Left lung (tissue), 14 donors: Measurements from ENCODE around the gene SLC25A31. TPM values are rescaled to one million over a fixed set of nuclear protein-coding genes. Genes with fewer than 3 reads are reported as not detected.
A peak's percentile ranks its signal among the peaks of the same experiment; 100 is the strongest.

Experiments
- ATAC-seq: fragments of 200-7000 bp; cut with Tn5 transposase; one replicate; pipeline ENCODE4 v1.9.1; 2020; ENCODE audit warnings: moderate library complexity
- DNase-seq, 4 donors: peaks; one replicate each; pipeline ENCODE4 v3.0.0-alpha.2; 2013 to 2020
- H3K27ac ChIP-seq, 2 donors: fragments of 200-600 bp; sonication (generic) in 1 of 2; one replicate each; pipeline versions ENCODE4 v1.5.0 to v1.8.0; 2020 to 2021
- H3K27me3 ChIP-seq, 2 donors: fragments of 200-600 bp; sonication (generic) in 1 of 2; one replicate each; pipeline versions ENCODE4 v1.5.0 to v1.8.0; 2020 to 2021
- H3K36me3 ChIP-seq, 2 donors: fragments of 200-600 bp; sonication (generic) in 1 of 2; one replicate each; pipeline versions ENCODE4 v1.5.0 to v1.8.0; 2020 to 2021
- H3K4me1 ChIP-seq, 2 donors: fragments of 200-600 bp; one replicate each; pipeline ENCODE4 v1.8.0; 2021
- H3K4me3 ChIP-seq, 2 donors: fragments of 200-600 bp; sonication (generic) in 1 of 2; one replicate each; pipeline versions ENCODE4 v1.5.0 to v1.8.0; 2020 to 2021; ENCODE audit warnings: mild to moderate bottlenecking in 1 of 2
- H3K9me3 ChIP-seq, 2 donors: fragments of 200-600 bp; sonication (generic) in 1 of 2; one replicate each; pipeline versions ENCODE4 v1.5.0 to v1.8.0; 2020 to 2021
- intact Hi-C, 2 donors: fragments of 100-400 bp; cut with DNase I; formaldehyde crosslinking; loops; one replicate each; pipeline versions ENCODE4 v1.11.2 to v1.14.2; 2022
- long read RNA-seq, 12 donors: library from polyadenylated mRNA in 2 of 12; unstranded in 2 of 12; transcript quantifications; one replicate each; pipeline ENCODE4 v2.0.0 and lab custom pipeline, GENCODE V29; 2019 to 2026
- polyA plus RNA-seq, 6 donors: library from polyadenylated mRNA; unstranded; fragments of 120-200 nt; gene quantifications; one replicate each; pipeline ENCODE4 v1.2.1, GENCODE V29; 2013; ENCODE audit not compliant: insufficient read length in 6 of 6
- total RNA-seq, 2 donors: library from RNA; stranded (reverse); fragmentation: NEBNext Ultra II Directional; extraction: Animal tissue kit (Norgen Biotek cat#: 25700); gene quantifications; one replicate each; pipeline ENCODE4 v1.2.1, GENCODE V29; 2021
- TF ChIP-seq, protein P1 (sequence below), 2 donors: fragments of 200-600 bp; sonication (generic) in 1 of 2; IDR thresholded peaks; one replicate each; pipeline versions ENCODE4 v1.5.0 to v1.8.0; 2021; ENCODE audit warnings: antibody characterized with exemption in 2 of 2
- donor health status: DM: no; HTN: yes; CAD: no.
- donor health status: DM: no; HTN: no; CAD: no.

The SLC25A31 gene
- total RNA-seq (not detected), polyA plus RNA-seq (under 1 TPM in 2 of 6 donors, not detected in 4; 0.10 TPM)
- long read RNA-seq, donor 1: 0 reads
- long read RNA-seq, donor 2: 0 reads
- long read RNA-seq, donor 3: 0 reads
- long read RNA-seq, donor 4: 0 reads
- long read RNA-seq, donor 5: 0 reads
- long read RNA-seq, donor 6: 0 reads
- long read RNA-seq, donor 7: 0 reads
- long read RNA-seq, donor 8: 0 reads
- long read RNA-seq, donor 9: 0 reads
- long read RNA-seq, donor 10: 0 reads
- long read RNA-seq, donor 11: 0 reads
- long read RNA-seq, donor 12: 0 reads

DNA sequence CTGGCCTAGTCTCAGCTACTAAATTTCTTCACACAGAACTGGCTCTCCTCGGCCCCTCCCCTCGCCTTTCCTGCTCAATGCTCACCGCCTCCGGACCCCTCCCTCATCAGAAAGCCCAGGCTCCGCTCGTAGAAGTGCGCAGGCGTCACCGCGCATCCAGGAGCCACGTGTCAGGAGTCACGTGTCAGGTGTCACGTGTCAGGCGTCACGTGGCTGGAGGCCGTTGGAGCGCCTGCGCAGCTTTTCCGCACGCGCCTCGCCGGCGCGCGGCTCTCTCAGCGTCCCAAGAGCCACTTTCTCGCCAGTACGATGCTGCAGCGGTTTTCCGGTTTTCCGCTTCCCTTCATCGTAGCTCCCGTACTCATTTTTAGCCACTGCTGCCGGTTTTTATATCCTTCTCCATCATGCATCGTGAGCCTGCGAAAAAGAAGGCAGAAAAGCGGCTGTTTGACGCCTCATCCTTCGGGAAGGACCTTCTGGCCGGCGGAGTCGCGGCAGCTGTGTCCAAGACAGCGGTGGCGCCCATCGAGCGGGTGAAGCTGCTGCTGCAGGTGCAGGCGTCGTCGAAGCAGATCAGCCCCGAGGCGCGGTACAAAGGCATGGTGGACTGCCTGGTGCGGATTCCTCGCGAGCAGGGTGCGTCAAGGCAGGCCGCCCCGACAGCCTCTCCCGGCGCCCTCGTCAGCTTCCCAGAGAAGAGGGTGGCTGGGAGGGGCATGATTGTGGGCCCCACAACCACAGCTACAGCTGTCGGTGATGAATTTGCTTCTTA is at the start of gene SLC25A31:
SLC25A31 (plus strand) TSS at position 259 of the 772 bp plus-strand sequence; CDS start at position 405, 146 bp downstream.
- intact Hi-C loops: no loop called here
- no peak for ATAC-seq
- H3K4me1 ChIP-seq: no peaks in the 10 kb centered on the region

GRCh38 chr4:127685292-127685691 is 44.9 kb upstream of the SLC25A31 start:
- TF ChIP-seq, protein P1, sequence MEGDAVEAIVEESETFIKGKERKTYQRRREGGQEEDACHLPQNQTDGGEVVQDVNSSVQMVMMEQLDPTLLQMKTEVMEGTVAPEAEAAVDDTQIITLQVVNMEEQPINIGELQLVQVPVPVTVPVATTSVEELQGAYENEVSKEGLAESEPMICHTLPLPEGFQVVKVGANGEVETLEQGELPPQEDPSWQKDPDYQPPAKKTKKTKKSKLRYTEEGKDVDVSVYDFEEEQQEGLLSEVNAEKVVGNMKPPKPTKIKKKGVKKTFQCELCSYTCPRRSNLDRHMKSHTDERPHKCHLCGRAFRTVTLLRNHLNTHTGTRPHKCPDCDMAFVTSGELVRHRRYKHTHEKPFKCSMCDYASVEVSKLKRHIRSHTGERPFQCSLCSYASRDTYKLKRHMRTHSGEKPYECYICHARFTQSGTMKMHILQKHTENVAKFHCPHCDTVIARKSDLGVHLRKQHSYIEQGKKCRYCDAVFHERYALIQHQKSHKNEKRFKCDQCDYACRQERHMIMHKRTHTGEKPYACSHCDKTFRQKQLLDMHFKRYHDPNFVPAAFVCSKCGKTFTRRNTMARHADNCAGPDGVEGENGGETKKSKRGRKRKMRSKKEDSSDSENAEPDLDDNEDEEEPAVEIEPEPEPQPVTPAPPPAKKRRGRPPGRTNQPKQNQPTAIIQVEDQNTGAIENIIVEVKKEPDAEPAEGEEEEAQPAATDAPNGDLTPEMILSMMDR (IDR thresholded peaks at IDR 0.05): no peak
- no peaks in the 10 kb centered on the region for H3K4me1 ChIP-seq
- ATAC-seq (no peak), DNase-seq (no peak)
- no peak overlapping the region for H3K27ac ChIP-seq
- intact Hi-C loops: no loop called here
- H3K36me3 ChIP-seq: peaks cover 0 to 7% of the 10 kb centered on the region in 2 donors
- H3K27me3 ChIP-seq: no peaks in the 10 kb centered on the region
- H3K9me3 ChIP-seq: no peaks in the 10 kb centered on the region
- no peak overlapping the region for H3K4me3 ChIP-seq

More for the DNA sequence above, at the start of gene SLC25A31:
- no peak within 1 kb of the TSS for H3K27ac ChIP-seq
- TF ChIP-seq, protein P1 (IDR thresholded peaks at IDR 0.05): no peak
- no peaks in the 10 kb centered on the region for H3K36me3 ChIP-seq
- no peak within 1 kb of the TSS for H3K4me3 ChIP-seq
- H3K9me3 ChIP-seq: no peaks in the 10 kb centered on the region
- DNase-seq: peak in 1 of 4 donors; percentile 74
- H3K27me3 ChIP-seq: no peaks in the 10 kb centered on the region

DNA sequence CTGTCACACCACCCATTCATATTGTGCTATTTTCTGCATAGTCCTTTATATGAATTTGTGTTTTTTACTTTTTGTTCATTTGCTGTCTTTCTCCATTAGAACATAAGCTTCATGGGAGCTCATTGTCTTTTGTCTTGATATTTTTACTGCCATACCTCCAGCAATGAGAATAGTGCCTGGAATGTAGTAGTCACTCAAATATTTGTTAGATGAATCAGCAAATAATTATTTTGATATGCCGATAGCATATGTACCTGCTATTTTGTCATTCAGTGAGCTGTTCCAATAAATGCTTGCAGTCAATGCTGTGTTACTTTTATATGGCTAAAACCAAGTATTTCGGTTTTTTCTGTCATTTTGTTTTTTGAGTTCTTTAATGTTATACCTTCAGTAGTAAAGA is 43.5 kb upstream of the SLC25A31 start:
- Histone ChIP-seq H3K27me3 (no peaks in the 10 kb centered on the region), H3K36me3 (peaks cover 0 to 7% of the 10 kb centered on the region in 2 donors), H3K9me3 (no peaks in the 10 kb centered on the region), H3K4me3 (no peak overlapping the region), H3K27ac (no peak overlapping the region), H3K4me1 (no peaks in the 10 kb centered on the region)
- ATAC-seq (no peak), DNase-seq (no peak)
- TF ChIP-seq, protein P1 (IDR thresholded peaks at IDR 0.05): no peak
- intact Hi-C loops: no loop called here

DNA sequence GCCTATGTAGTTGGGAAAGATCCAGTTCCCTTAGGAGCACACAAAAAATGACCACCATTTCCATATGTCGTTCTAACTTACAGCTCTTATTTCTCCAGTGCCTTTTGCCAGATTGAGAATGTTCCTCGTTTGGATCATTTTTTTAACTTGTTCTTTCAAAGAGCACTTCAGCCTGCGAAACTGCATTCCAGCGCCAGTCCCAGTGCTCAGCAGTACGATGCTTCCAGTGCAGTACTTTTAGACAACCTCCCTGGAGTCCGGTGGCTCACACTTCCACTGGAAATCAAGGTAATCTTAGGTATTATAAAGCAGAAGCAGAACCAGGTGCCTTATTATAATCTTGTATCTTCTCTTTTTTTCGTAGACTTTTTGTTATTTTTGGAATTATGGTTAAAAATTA is 42.6 kb upstream of the SLC25A31 start:
- Histone ChIP-seq H3K27ac (no peak overlapping the region), H3K27me3 (no peaks in the 10 kb centered on the region), H3K36me3 (peaks cover 0 to 11% of the 10 kb centered on the region in 2 donors), H3K4me1 (no peaks in the 10 kb centered on the region), H3K9me3 (peaks cover 0 to 3% of the 10 kb centered on the region in 2 donors), H3K4me3 (no peak overlapping the region)
- TF ChIP-seq, protein P1 (IDR thresholded peaks at IDR 0.05): no peak
- intact Hi-C loops: no loop called here
- ATAC-seq: peak; percentile 62
- peak in 1 of 4 donors; percentile 7 for DNase-seq

GRCh38 chr4:127698789-127699200 is 31.4 kb upstream of the SLC25A31 start:
- Histone ChIP-seq H3K36me3 (no peaks in the 10 kb centered on the region), H3K27me3 (no peaks in the 10 kb centered on the region), H3K4me3 (no peak overlapping the region), H3K27ac (no peak overlapping the region), H3K4me1 (no peaks in the 10 kb centered on the region), H3K9me3 (peaks cover 0 to 11% of the 10 kb centered on the region in 2 donors)
- DNase-seq: no peak
- ATAC-seq: peak; percentile 75
- intact Hi-C loops: no loop called here
- TF ChIP-seq, protein P1 (IDR thresholded peaks at IDR 0.05): no peak
